NOMO-1 treated with dmso at 0.1 percent for 144 hours (cell line): ENCODE results near the gene TET2.

Experiments used
- DNase-seq: peaks from one replicate; lab custom pipeline; 2025; ENCODE audit not compliant: unreplicated experiment; lab: John Stamatoyannopoulos, UW

The TET2 gene

DNA sequence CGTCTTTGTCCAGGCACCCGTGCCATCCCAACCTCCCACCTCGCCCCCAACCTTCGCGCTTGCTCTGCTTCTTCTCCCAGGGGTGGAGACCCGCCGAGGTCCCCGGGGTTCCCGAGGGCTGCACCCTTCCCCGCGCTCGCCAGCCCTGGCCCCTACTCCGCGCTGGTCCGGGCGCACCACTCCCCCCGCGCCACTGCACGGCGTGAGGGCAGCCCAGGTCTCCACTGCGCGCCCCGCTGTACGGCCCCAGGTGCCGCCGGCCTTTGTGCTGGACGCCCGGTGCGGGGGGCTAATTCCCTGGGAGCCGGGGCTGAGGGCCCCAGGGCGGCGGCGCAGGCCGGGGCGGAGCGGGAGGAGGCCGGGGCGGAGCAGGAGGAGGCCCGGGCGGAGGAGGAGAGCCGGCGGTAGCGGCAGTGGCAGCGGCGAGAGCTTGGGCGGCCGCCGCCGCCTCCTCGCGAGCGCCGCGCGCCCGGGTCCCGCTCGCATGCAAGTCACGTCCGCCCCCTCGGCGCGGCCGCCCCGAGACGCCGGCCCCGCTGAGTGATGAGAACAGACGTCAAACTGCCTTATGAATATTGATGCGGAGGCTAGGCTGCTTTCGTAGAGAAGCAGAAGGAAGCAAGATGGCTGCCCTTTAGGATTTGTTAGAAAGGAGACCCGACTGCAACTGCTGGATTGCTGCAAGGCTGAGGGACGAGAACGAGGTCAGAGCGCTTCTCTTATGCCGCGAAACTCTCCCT lies at the start of gene TET2:
Gene TET2 (plus strand): TSS at position 601 of the 740 bp plus-strand sequence. CDS start 87,067 bp downstream, outside the sequence.
- peak; percentile 90 for DNase-seq

DNA sequence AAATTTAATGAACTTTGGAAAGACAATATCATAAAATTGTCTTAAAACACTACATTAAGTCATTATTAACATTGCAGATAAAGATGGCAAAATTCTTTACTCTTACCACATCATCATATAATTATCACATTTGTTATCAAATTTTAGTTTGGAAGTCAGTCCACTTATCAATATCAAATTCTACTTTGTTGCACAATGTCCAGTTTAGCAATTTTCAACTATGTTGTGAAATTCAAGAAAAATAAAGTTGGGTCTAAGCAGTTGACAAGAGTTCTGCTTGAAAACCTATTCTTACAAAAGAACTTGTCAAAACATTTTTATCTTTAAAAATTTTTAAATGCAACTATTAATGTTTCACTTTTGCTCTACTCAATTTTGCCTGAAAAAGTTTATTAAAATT lies 44.7 kb upstream of the TET2 start:
- DNase-seq: no peak

DNA sequence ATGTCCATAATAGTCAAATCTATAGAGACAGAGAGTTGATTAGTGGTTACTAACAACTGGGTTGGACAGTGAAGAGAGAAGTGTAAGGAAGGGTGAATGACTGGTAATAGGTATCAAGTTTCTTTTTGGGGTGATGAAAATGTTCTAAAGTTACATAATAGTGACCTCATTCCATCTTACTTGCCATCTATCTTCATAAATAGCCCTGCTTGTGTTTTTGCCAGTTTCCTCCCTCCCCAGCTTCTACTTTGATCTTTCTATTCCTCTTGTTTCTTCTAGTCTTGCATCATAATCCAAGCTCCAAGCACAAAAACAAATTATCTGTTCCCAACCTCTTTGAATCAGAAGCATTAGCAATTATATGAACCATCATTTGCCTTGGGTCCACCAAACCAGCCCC lies 40.2 kb upstream of the TET2 start:
- no peak for DNase-seq

DNA sequence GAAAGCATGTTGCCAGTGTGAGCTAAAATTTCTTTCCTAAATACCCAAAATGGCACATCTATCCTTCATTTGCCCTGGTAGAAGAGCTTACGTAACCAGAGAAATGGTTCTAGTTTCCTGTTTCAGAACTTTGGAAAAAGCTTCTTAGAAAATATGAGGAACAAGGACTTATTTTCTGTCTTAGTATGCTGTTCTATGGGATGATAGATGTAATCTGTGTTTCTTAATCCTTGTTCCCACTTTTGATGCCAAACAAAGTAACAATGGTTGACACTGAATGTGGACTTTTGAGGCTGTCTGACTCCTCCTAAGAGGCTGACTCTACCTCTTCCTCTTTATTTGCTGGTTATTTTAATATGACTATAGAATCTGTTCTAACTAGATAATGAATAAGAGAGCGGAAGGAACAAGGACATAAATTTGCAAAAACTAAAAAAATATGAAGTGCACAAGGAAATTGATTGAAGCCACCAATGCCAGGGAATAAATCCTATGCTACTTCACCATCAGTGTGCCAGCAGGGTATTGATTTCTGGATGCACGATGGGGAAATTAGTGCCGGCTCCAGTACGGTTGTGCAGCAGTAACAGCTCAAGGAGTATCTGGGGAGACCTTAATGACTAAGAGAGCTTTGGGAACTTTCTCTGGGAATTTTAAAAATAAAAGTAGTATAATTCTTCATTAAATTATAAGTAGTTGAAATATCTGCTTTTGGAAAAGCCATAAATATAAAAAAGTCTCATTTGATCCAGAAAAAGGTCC lies 39.4 kb upstream of the TET2 start:
- no peak for DNase-seq

DNA sequence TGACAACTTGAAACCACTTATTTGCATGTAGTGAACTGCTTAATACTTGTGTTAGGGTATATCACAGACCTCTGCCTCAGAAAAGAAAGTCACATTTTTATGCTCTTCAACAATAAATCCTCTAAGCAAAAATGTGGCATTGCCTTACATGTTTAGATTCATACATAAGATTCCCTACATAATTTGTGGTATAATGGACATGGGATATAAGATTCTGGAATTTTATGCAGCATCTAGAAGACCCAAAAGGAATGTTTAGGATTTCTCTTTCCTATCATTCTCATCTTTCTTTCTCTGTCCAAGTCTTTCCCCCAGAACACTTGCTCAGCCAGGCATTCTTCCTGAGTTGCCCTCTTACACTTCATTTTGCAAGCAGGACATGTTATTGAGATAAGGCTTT lies 37.7 kb upstream of the TET2 start:
- DNase-seq: no peak

- no peak for DNase-seq
Measured at GRCh38 chr4:105112274-105112673, 34.4 kb upstream of the TET2 start.

- peak; percentile 89 for DNase-seq
Measured at GRCh38 chr4:105113800-105114199, 32.9 kb upstream of the TET2 start.

- peak; percentile 18 for DNase-seq
Measured at GRCh38 chr4:105116616-105117319, 29.9 kb upstream of the TET2 start.

GRCh38 chr4:105119356-105119755 lies 27.3 kb upstream of the TET2 start:
- DNase-seq: peak; percentile 30

DNA sequence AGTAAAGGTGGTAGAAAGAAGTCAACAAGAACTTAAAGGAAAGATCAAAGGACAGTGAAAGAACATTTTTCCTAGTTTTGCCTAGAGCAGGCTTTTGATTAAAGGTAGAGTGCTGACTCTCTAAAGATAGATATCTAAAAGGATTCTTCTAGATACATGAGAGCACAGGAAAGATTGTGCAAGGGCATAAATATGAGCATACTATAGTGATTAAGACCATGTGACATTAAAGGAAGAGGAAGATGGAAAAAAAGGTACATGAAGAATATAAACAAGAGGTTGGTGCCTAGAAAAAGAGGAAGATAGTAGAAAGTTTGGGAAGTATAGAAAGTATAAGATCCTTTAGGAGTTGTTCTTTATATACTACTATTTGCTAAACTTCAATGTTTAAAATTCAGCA lies 26.1 kb upstream of the TET2 start:
- peak; percentile 29 for DNase-seq

DNA sequence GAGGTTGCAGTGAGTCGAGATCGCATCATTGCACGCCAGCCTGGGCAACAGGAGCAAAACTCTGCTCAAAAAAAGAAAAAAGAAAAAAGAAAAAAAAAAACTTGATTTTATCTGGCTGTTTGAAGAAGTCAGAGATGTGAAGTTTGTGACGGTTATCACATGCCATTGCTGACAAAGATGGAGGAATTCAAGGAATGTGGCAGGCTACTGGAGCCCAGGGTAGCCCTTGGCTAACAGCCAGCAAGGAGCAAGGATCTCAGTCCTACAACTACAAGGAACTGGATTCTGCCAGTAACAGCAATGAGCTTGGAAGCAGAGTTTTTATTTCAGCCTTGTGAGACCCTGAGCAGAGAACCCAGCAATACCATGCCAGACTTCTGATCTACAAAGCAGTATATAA lies 24.3 kb upstream of the TET2 start:
- no peak for DNase-seq

DNA sequence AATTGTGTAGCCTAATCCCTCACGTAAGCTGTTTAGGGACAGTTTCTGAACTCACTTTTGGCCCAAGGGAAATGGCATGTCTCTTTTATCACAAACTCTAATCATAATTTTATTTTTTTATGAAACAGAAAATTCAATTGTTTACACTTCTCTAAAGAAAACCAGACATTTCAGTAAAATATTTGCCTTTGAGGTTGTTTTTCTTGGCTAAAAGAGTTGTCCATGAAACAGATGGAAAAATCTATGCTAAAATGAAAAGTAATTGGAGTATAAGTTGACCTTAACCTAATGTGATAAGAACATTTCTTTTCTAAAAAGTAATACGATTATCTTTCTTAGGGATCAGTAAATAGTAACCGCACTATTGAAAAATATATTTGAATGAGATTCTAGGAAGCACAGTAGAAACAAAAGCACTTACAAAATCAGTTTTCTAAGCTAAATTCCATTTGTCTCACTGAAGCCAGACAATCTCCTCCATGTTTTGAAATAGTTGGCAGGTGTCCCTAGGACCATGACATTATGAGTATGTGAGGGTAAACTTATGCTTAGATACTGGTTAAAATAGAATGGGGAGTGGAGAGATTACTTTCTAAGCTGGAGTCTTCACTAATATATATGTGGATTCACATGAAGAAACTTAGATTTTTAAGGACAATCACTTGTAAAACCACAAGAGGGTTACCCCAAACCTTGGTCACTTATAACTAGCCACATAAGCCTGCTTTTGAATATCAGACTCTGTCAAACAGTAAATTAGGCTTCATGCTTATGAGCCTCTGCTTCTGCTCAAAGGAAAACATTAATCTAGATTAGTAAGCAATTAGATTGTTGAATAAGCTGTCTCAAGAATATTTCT lies 20.1 kb upstream of the TET2 start:
- DNase-seq: no peak

- no peak for DNase-seq
Measured at GRCh38 chr4:105127170-105127445, 19.6 kb upstream of the TET2 start.

- DNase-seq: peak; percentile 48
Measured at GRCh38 chr4:105128208-105128607, 18.5 kb upstream of the TET2 start.

DNA sequence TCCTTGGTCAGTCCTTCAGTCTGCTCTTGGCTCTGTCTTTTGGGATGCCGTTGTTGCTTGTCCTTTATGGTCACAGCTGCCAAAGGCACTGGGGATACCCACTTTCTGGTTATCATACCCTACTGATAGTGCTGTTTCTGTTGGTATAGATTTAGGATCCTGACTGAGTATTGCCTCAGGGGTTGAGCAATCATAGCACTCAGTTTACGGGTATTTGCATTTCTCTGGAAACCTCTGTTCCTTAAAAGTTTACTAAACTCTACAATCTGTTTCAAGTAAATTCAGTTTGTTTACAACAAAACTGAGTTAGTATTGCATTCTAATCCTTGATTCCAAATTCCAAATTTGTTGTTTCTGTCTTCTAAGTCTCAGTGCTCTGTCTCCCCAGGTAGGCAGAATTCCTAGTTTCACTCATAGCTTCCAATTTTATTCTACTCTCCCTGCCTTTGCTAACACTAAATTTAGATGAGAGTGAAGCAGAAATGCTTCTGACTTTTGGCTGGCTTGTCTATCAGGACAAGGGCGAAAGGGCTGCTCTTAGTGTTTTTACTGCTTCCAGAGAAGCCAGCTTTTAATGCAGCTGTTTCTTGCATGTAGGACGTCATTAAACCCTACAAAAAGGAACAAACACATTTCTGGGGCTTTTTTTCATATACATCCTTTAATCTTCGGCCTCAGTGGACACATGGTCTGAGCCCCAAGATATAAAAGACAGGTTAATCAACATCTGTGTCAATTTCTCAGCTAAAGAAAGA lies 17.2 kb upstream of the TET2 start:
- DNase-seq: no peak

DNA sequence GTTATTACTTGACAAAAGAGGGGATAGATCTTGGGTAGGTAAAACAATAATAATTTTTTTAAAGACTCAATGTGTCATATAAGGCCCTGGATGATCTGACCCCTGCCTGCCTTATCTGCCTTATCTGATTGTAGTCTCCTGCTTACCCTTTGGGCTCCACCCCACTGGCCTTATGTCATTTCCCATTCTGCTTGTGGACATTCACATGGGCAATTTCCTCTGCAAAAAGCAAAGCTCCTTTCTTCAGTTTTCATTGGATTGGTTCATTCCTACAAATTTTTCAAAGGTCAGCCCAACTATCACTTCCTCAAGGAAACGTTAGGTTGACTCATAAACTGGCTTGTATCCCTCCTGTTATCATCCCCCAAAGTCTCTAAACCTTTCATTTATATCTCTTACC lies 15.7 kb upstream of the TET2 start:
- DNase-seq: no peak

DNA sequence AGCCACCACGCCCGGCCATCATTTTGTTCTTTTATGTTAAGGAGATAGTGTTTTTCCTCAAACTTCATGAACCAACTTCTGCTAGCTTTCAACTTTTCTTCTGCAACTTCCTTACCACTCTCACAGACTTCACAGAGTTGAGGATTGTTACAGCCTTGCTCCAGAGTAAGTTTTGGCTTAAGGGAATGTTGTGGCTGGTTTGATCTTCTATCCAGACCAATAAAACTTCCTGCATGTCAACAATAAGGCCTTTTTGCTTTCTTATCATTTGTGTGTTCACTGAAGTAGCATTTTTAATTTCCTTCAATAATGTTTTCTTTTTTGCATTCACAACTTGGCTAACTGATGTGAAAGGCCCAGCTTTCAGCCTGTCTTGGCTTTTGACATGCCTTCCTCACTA lies 12.7 kb upstream of the TET2 start:
- no peak for DNase-seq

GRCh38 chr4:105135785-105136184 lies 10.9 kb upstream of the TET2 start:
- DNase-seq: peak; percentile 64

DNA sequence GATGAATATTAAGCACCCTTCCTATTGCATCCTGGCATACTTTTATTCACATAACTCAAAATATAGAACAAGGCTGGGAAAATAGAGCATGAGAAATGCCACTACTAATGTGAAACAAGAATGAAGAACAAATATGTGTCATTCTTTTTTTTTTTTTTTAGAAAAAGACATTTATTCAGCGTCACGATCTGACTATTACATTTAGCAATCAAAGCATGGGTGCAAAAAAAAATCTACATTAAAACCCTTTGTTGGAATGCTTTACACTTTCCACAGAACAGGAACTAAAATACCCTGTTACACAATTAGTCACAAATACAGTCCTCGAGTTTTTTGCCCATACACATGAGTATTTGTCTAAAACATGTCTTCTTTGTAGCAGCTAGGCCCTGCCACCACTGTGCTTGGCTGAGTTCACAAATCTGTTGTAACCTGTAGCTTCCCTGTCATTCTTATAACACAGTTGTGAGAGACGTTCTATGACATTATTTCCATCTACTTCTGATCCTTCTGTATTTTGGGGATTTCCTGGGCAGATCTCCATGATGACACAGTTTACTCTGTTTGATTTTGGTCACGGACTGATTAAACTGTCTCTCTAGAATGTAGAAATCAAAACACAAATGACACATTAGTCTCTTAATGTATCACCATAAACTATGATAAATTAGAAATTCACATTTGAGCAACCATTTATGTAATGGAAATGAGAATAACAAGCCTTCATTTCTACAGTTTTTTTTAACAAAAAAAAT lies 9.4 kb upstream of the TET2 start:
- no peak for DNase-seq

DNA sequence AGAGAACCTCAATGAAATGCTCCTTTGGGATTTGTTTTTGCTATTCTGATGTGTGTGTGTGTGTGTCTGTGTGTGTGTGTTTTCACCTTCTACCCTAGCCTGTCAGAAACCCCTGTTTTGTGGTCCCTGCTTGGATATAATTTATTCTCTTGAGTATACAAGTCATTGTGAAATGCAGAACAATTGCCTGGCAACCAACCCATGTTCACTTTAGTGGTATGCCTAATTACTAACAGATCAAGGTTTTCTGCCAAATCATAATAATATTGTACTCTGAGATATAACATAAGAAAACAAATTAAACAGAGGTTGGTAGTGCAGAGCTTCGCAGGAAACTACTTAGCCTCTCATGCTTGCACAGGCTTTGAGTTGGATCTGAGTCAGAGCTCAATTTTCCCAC lies 7.0 kb upstream of the TET2 start:
- DNase-seq: no peak
